GM19043 (cell line): Measurements from ENCODE around the gene KHDRBS2.
"Not testable (repeated sequence)": the region's sequence is repeated elsewhere in the genome, so short reads cannot be mapped to it uniquely, and the experiment has no call there.

Experiments used
- ATAC-seq: cut with Tn5 transposase; IDR thresholded peaks from one replicate; pipeline ENCODE4 v1.9.1; 2021; ENCODE audit warnings: low read depth; ENCODE audit not compliant: unreplicated experiment

The KHDRBS2 gene

GRCh38 chr6:61886608-61887259 lies 399.3 kb downstream of the KHDRBS2 start:
- ATAC-seq: no peak

- no peak for ATAC-seq
Measured at GRCh38 chr6:61869632-61870400, 416.2 kb downstream of the KHDRBS2 start.

- ATAC-seq: no peak
Measured at GRCh38 chr6:61868507-61869080, 417.4 kb downstream of the KHDRBS2 start.

- ATAC-seq: no peak
Measured at GRCh38 chr6:61867635-61868034, 418.4 kb downstream of the KHDRBS2 start.

- ATAC-seq: no peak
Measured at GRCh38 chr6:61857541-61857940, 428.5 kb downstream of the KHDRBS2 start.

GRCh38 chr6:61841958-61842357 lies 444.1 kb downstream of the KHDRBS2 start:
- ATAC-seq: no peak

GRCh38 chr6:61835237-61835636 lies 450.8 kb downstream of the KHDRBS2 start:
- ATAC-seq: no peak

- ATAC-seq: no peak
Measured at GRCh38 chr6:61833176-61833755, 452.8 kb downstream of the KHDRBS2 start.

GRCh38 chr6:61817716-61818115 lies 468.3 kb downstream of the KHDRBS2 start:
- no peak for ATAC-seq

GRCh38 chr6:61810047-61810446 lies 476.0 kb downstream of the KHDRBS2 start:
- no peak for ATAC-seq

- no peak for ATAC-seq
Measured at GRCh38 chr6:61809004-61809595, 476.9 kb downstream of the KHDRBS2 start.

- no peak for ATAC-seq
Measured at GRCh38 chr6:61787998-61788397, 498.0 kb downstream of the KHDRBS2 start.

- ATAC-seq: not testable (repeated sequence)
Measured at GRCh38 chr6:61769446-61769845, 516.6 kb downstream of the KHDRBS2 start.

- ATAC-seq: no peak
Measured at GRCh38 chr6:61755739-61756138, 530.3 kb downstream of the KHDRBS2 start.

GRCh38 chr6:61751986-61752385 lies 534.0 kb downstream of the KHDRBS2 start:
- ATAC-seq: no peak

GRCh38 chr6:61745994-61746393 lies 540.0 kb downstream of the KHDRBS2 start:
- no peak for ATAC-seq

GRCh38 chr6:61711849-61712248 lies 574.2 kb downstream of the KHDRBS2 start:
- ATAC-seq: no peak

GRCh38 chr6:61688165-61688564 lies 597.9 kb downstream of the KHDRBS2 start:
- no peak for ATAC-seq

- ATAC-seq: no peak
Measured at GRCh38 chr6:61682562-61682961, 603.5 kb downstream of the KHDRBS2 start.

GRCh38 chr6:61679625-61680024 lies 606.4 kb downstream of the KHDRBS2 start:
- no peak for ATAC-seq

GRCh38 chr6:61675734-61676133 lies 610.3 kb downstream of the KHDRBS2 start:
- ATAC-seq: no peak
